ENCODE results near the gene RPS14. TPM values are rescaled to one million over a fixed set of nuclear protein-coding genes. Genes with fewer than 3 reads are reported as not detected.

RPS14 gene
- polyA plus RNA-seq, 1 donor (not counting 4 experiments of a cell fraction or from before 2014, with no cell fraction given) = 3,540 TPM

DNA sequence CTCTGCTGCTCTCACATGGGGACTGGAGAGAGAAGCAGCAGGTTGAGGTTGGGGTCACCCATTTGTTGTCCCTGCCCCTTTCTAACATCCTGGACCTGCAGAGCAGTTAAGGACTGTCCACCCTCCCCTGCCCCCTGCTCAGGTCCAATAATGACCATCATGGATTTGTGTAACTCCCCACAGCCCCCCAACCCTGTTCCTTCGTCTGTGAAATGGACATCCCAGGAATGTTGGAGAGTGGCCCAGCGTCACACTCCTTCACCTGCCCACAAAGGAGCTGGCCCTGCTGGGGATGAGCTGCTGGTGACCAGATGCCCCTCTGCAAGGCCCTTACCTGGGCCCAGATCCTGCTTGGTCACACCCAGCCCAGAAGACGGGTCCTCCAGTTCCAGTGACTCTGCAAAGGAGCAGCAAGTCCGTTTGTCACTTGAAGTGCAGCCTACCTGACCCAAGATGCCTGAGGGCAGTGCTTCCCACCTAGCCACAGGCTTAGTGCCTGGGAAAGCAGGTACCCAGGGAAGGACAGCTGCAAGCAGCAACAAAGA lies 47.2 kb downstream of the RPS14 start:
- H2AFZ ChIP-seq (ENCODE audit: control insufficient read depth, low read length) = no peak overlapping the region
- H3K27me3 ChIP-seq (ENCODE audit: control insufficient read depth, extremely low read depth, insufficient read depth, low read length) = no peaks in the 10 kb centered on the region
- TF ChIP-seq, protein P1, sequence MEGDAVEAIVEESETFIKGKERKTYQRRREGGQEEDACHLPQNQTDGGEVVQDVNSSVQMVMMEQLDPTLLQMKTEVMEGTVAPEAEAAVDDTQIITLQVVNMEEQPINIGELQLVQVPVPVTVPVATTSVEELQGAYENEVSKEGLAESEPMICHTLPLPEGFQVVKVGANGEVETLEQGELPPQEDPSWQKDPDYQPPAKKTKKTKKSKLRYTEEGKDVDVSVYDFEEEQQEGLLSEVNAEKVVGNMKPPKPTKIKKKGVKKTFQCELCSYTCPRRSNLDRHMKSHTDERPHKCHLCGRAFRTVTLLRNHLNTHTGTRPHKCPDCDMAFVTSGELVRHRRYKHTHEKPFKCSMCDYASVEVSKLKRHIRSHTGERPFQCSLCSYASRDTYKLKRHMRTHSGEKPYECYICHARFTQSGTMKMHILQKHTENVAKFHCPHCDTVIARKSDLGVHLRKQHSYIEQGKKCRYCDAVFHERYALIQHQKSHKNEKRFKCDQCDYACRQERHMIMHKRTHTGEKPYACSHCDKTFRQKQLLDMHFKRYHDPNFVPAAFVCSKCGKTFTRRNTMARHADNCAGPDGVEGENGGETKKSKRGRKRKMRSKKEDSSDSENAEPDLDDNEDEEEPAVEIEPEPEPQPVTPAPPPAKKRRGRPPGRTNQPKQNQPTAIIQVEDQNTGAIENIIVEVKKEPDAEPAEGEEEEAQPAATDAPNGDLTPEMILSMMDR (optimal IDR thresholded peaks at IDR 0.05 in 1 of 3, IDR thresholded peaks at IDR 0.05 in 1 of 3, conservative IDR thresholded peaks at IDR 0.05 in 1 of 3; ENCODE audit: extremely low read depth in 1 of 3, insufficient read depth in 2 of 3, low read length in 3 of 3) = no peak
- no peak for TF ChIP-seq EZH2 (IDR thresholded peaks at IDR 0.05; ENCODE audit: low read length)
- no peaks in the 10 kb centered on the region for H3K9me3 ChIP-seq (ENCODE audit: control insufficient read depth, low read depth, low read length)
- H3K4me1 ChIP-seq (ENCODE audit: control insufficient read depth, extremely low read depth, insufficient read depth, low read length) = no peaks in the 10 kb centered on the region
- H4K20me1 ChIP-seq (ENCODE audit: control insufficient read depth, extremely low read depth, insufficient read depth, low read length) = no peaks in the 10 kb centered on the region
- dilution Hi-C loops (cut with MboI; ENCODE audit: extremely low pct_ligation_motif_present, low sequenced_read_pairs) = no loop called here
- no peak overlapping the region for H3K9ac ChIP-seq (ENCODE audit: control insufficient read depth, extremely low read depth, insufficient read depth, low read length)
- peaks cover 14 to 30% of the 10 kb centered on the region in 2 experiments for H3K36me3 ChIP-seq (ENCODE audit: control insufficient read depth in 2 of 2, extremely low read depth in 1 of 2, insufficient read depth in 2 of 2, low read length in 2 of 2)
- H3K79me2 ChIP-seq (ENCODE audit: control insufficient read depth, insufficient read depth, low read length) = no peaks in the 10 kb centered on the region
- FAIRE-seq (no peak), DNase-seq (ENCODE audit: low read depth, low spot score) (no peak)
- H3K9me1 ChIP-seq (ENCODE audit: control insufficient read depth, extremely low read depth, insufficient read depth, low read length) = no peaks in the 10 kb centered on the region
- H3K4me2 ChIP-seq (ENCODE audit: control insufficient read depth, extremely low read depth, insufficient read depth, low read depth, low read length) = no peak overlapping the region
- no peak overlapping the region for H3K27ac ChIP-seq (ENCODE audit: control insufficient read depth, insufficient read depth, low read length)
- no peak overlapping the region for H3K4me3 ChIP-seq (ENCODE audit: control insufficient read depth in 2 of 3, extremely low read depth in 1 of 3, insufficient read depth in 2 of 3, low read depth in 1 of 3, low read length in 3 of 3)

DNA sequence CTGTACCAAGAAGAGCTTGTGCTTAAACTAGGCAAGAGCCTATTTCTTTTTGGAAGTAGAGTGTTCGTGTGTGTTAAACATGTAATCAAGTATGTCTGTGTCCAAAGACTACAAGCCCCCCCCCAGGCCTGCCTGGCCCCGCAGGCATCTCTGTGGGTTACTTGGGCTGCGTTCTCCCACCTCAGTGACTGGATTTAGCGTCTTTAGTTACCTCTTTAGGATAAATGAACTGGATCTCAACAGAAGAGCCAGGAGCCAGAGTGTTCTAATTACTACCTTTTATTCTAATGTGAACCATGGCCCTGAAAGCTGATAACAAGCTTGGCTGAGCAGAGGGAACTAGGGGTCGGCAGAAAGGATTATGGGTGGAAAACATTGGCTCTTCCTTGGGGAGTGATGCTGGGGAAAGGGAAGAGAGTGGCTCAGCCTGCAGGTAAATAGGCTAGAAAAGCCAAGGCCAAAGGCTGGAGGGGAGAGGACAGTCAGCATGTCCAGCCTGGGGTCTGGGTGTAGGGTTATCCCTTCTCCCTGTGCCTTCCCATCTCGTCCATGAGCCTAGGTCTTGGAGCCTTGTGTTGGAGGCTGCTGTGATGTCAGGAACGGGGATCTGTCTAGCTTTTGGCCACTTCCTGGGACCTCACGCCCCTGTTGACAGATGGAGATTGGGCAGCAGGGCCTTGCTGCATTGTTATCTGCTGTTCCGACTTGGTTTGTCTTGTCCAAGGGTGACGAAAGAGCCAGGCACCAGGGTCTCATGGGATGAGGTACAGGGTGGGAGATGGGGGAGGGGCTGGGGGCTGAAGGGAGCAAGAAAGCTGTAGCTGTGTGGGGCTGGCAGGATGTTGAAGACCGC lies 47.9 kb downstream of the RPS14 start:
- Histone ChIP-seq H3K4me3 (ENCODE audit: control insufficient read depth in 2 of 3, extremely low read depth in 1 of 3, insufficient read depth in 2 of 3, low read depth in 1 of 3, low read length in 3 of 3) (no peak overlapping the region), H3K79me2 (ENCODE audit: control insufficient read depth, insufficient read depth, low read length) (no peaks in the 10 kb centered on the region), H2AFZ (ENCODE audit: control insufficient read depth, low read length) (no peak overlapping the region), H3K4me2 (ENCODE audit: control insufficient read depth, extremely low read depth, insufficient read depth, low read depth, low read length) (no peak overlapping the region), H3K36me3 (ENCODE audit: control insufficient read depth in 2 of 2, extremely low read depth in 1 of 2, insufficient read depth in 2 of 2, low read length in 2 of 2) (peaks cover 17 to 33% of the 10 kb centered on the region in 2 experiments), H4K20me1 (ENCODE audit: control insufficient read depth, extremely low read depth, insufficient read depth, low read length) (no peaks in the 10 kb centered on the region), H3K9me1 (ENCODE audit: control insufficient read depth, extremely low read depth, insufficient read depth, low read length) (no peaks in the 10 kb centered on the region), H3K27ac (ENCODE audit: control insufficient read depth, insufficient read depth, low read length) (no peak overlapping the region), H3K27me3 (ENCODE audit: control insufficient read depth, extremely low read depth, insufficient read depth, low read length) (no peaks in the 10 kb centered on the region), H3K9ac (ENCODE audit: control insufficient read depth, extremely low read depth, insufficient read depth, low read length) (no peak overlapping the region), H3K4me1 (ENCODE audit: control insufficient read depth, extremely low read depth, insufficient read depth, low read length) (no peaks in the 10 kb centered on the region), H3K9me3 (ENCODE audit: control insufficient read depth, low read depth, low read length) (no peaks in the 10 kb centered on the region)
- FAIRE-seq (no peak), DNase-seq (ENCODE audit: low read depth, low spot score) (no peak)
- TF ChIP-seq, protein P1 (optimal IDR thresholded peaks at IDR 0.05 in 1 of 3, IDR thresholded peaks at IDR 0.05 in 1 of 3, conservative IDR thresholded peaks at IDR 0.05 in 1 of 3; ENCODE audit: extremely low read depth in 1 of 3, insufficient read depth in 2 of 3, low read length in 3 of 3) = no peak
- TF ChIP-seq EZH2 (IDR thresholded peaks at IDR 0.05; ENCODE audit: low read length) = no peak
- dilution Hi-C loops (cut with MboI; ENCODE audit: extremely low pct_ligation_motif_present, low sequenced_read_pairs) = no loop called here
